HG02610 (cell line): ENCODE data around the gene MYCBP.
"Not testable (repeated sequence)": the region's sequence is repeated elsewhere in the genome, so short reads cannot be mapped to it uniquely, and the experiment has no call there.

ENCODE experiments used
- ATAC-seq: cut with Tn5 transposase; IDR thresholded peaks from one replicate; pipeline ENCODE4 v1.9.1; 2021; ENCODE audit warnings: mild to moderate bottlenecking, moderate library complexity; ENCODE audit not compliant: unreplicated experiment

MYCBP gene, protein sequence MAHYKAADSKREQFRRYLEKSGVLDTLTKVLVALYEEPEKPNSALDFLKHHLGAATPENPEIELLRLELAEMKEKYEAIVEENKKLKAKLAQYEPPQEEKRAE

DNA sequence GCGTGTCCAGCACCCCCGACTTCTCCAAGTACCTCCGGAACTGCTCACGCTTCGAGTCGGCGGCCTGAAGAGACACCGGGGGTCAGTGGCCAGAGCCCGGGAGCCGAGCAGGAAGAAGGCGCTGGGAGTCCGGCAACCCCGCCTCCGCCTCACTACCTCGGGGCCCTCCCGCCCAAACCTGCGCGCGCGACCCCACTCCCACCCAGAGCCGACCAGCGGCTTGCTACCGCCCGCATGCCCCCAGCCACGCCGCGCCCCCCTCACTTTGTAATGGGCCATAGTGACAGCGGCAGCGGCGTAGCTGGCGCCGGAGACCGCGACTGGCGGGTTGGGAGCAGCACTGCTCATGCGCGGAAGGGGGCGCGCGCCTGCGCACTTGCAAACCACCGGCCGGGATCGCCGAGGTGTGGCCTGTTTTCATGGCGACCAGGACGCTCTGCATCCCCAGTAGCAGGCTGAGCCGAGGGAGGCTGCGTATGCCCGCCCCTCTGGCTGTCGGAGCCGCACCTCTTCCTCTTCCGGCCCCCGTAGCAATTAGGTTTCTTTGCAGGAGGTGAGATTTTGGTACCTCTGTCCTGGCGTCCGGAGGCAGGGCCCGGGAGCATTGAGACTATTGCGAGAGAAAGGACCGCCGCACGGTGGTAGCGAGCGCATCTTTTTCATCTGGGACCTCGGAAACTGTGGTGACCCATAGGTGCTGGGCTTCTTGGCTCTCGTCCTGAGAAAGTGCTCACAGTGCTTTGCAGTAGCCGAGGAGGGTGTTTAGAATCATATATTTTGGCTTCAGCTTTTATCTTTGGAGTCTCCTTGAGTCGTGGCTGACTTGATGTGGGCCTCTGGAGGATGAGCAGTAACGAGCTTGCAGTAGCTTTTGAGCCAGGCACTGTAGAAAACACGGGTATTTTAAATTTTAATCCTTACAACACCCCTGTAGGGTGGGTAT lies at the start of gene MYCBP:
Gene MYCBP (minus strand): TSS at position 322 of the 943 bp plus-strand sequence. CDS start 43 bp downstream, at position 279.
- ATAC-seq = peak; percentile 98

DNA sequence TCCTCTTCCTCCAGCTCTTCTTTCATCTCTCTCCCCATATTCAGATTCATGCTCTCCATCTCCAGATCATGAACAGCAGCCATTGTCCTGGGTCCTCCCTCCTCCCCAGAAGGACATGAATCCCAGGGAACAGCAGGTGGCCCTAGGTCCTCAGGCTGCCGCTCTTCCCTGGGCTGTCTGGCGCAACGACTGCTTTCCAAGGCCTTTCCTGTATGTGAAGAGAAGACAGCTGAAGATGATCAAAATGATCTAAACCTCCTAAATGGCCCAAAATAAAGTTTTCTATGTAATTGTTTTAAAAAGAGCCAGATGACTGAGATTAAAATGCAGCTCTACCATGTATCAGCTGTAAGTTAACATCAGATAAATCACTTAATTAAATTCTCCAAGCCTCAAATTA lies 46.0 kb upstream of the MYCBP start:
- ATAC-seq = no peak

DNA sequence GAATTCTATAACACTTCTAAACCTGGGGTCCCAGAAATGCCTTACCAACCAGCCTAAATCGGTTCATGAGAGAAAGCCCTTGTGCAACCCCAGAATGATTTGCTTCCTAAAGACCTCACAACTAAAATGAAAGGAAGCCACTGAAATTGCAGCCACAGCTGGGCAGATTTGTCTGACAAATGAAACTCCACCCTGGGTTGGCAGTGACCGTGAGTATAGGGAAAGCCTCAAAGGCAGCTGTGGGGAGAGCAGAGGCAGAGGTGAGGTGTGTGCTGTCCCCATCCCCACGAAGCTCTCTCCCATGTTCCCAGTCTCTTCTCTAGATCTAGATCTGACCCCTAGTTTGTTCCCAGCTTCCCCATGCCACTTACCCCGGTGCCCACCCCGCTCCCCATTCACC lies 45.4 kb upstream of the MYCBP start:
- ATAC-seq = no peak

DNA sequence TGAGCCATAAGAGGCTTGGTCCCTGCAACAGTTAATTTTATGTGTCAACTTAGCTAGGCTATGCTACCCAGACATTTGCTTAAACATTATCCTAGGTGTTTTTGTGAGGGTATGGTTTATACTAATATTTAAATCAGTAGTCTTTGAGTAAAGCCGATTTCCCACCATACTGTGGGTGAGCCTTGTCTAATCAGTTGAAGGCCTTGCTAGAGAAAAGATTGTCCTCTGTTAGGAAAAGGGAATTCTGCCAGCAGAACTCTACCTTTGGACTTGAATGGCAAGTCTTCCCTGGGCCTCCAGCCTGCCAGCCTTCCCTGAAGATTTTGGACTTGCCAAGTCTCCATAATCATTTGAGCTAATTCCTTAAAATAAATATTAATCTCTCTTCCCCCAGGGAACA lies 44.6 kb upstream of the MYCBP start:
- no peak for ATAC-seq

DNA sequence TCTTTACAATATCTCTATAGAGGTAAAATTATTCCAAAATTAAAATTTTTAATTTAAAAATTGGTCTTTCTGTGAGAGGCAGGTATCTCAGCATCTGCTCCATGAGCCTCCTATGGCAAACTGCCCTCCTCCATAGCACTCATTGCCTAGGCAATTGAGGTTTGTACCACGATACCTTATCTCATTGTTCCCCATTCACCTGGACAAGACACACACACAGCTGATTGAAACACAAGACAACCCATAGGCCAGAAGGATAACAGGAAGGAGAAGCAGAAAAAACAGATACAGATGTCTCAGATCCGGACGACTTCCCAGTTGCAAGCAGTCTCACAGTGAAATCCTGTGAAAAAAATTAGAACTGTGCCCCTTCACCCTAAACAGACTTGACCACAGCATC lies 44.2 kb upstream of the MYCBP start:
- ATAC-seq = no peak

DNA sequence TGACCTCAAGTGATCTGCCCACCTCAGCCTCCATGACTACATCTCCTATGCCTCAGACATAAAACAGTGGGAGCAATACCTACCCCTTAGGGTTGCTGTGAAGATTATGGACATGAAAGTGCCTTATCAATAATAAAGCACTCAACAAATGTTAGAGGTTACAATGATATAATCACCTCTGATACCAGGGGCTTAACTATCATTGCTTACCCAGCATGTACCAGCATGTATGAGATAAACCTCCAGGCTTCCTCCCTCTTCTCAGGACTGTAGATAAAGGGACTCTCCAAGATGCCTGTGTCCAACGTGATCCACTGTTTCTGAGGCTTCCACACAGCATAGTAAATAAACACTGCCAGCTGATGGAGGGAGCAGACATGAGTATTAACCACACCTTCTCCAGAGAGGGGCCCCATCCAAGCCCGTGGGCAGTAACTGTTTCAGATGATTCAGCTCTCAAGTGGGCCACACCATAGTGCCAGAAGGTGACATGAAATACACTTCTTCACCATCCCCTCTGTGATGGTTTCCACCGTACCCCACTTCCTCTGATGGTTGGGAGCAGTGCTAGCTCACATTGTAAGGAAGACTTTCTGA lies 42.3 kb upstream of the MYCBP start:
- no peak for ATAC-seq

DNA sequence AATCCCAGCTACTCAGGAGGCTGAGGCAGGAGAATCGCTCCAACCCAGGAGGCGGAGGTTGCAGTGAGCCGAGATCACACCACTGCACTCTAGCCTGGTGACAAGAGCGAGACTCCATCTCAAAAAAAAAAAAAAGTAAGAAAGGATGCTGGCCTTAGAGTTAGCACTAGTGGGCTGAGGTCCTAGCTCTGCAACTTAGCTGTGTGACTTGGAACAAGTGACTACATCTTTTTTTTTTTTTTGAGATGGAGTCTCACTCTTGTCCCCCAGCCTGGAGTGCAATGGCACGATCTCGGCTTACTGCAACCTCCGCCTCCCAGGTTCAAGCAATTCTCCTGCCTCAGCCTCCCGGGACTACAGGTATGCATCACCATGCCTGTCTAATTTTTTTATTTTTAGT lies 41.8 kb upstream of the MYCBP start:
- not testable (repeated sequence) for ATAC-seq

DNA sequence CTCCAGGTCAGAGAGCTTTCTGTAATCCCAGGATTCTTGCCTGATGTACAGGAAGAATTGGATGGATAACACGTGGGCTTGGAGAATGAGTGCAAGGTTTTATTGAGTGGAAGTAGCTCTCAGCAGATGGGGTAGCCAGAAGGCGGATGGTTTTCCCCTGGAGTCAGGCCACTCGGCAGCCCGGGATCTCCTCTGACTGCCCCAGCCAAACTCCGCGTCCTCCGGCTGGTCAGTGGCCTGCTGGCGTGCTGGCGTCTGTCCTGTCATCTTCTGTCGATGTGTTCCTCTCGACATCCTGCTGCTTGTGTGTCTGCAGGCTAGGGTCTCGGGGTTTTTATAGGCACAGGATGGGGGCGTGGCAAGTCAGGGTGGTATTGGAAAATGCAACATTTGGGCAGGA lies 35.7 kb upstream of the MYCBP start:
- no peak for ATAC-seq

DNA sequence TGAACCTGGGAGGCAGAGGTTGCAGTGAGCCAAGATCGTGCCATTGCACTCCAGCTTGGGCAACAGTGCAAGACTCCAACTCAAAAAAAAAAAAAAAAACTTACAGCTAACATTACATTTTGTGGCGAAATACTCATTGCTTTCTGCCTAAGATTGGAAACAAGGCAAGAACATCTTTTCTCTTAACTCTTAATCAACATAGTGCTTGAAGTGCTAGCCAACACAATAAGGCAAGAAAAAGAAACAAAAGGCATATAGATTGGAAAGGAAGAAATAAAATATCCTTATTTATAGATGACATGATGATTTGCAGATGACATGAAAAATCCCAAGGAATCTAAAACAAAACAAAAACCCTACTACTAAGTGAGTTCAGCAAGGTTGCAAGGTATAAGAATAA lies 32.8 kb upstream of the MYCBP start:
- no peak for ATAC-seq

DNA sequence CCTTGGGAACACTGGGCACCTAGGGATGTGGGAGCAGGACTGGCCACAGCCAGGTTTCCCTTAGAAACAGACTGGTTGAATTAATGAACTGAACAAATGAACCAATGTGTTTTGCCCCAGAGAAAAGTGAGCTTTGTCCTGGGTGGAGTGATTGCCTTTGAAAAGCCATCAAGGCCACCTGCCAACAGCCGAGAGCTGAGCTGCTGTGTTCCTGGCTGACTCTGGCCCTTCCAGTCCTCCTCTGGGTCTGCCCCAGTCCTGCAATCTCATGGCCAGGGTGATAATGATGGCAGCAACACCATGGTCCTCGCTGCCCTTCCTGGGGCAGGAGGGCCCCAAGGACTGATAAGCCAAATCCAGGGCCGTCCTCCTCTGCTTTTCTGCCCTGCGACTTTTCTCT lies 26.4 kb upstream of the MYCBP start:
- no peak for ATAC-seq

DNA sequence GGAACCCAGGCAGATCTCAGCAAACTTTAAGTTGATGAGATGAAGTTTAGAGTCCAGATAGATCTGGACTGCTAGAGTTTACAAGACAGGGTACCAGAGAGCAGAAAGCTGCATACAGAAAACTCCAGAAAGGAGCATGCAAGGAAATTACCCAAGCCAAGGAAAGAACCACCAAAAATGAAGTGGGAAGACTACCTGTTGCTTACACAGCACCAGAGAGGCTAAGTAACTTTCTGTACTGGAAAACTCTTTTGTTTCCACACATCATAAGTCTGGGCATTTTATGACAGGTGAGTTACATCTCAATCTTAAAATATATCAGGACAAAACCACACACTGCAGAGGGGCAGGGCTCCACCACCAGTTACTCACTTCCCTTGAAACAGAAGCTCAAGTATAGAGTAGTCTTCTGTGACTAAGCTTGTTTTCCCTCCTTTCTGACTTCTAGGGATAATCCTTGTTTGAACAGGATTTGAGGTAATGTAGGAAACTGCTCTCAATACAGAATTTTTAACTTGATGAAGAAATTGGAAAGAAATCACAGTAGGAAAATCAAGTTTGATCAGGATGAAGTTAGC lies 25.6 kb upstream of the MYCBP start:
- ATAC-seq = no peak

DNA sequence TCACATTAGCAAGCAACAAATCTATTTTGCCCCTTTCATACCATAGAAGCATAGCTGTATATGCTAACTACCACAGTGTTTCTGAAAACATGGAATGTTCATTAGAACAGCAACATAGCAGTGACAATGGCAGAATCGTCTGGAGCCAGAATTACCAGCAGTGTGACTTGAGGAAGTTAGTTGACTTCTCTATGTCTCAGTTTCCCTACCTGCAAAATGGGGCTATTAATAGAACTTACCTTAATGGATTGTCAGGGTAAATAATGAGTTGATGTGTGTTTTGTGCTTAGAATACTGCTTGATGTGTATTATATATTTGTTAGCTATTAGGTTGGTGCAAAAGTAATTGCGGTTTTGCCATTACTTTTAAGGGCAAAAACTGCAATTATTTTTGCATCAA lies 23.0 kb upstream of the MYCBP start:
- no peak for ATAC-seq

DNA sequence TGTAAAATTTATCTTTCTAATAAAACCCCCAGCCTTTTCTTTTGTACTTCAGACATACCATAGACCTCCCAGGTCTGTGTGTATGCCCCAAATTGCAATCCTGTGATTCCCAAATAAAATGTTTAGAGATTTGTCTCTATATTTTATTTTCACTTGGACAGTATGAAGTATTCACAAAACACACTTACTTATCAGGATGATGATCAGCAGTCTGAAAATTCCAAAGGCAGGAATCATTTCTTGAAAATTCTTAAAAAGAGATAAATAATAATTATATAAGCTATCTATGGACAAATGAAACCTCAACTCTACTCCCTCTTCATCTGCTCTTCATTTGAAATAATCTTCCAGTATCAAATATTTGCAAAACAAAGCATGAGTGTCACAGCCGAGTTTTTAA lies 19.8 kb upstream of the MYCBP start:
- ATAC-seq = no peak

DNA sequence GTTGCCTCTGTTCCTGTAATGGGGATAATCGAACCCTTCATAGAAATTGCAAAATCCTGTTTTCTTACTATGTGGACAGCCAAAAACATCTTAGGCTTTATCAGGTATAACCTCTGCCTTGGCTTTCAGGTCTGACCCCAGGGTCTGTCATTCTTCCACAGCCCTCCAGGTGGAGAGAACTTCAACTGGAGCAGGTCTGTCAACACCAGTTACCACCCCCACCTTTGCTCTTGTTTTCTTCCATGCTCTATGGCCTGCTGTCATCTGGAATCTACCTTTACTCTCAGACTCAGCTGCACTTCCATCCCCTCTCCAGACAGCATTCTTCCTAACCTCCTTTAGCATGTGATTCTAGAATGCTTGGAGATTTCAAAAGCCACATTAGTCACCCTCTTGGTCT lies 18.6 kb upstream of the MYCBP start:
- no peak for ATAC-seq

DNA sequence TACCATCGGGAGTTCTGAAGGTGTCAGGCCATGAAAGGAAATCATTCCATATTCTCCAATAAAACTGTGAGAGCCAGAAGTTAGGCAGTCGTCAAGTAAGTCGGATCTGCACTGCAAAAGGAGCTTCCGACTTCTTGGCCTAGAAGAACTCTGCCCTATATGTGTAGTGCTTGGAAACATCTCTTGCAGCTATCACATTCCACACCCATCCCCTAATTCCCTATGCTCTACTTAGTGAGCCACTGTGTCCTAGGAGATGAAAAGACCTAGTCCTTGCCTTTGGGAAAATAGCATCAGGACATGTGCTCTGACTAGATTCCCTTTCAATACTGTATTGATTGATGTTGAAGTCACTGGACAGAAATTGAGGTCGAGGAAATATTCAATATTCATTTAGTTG lies 16.4 kb upstream of the MYCBP start:
- no peak for ATAC-seq

DNA sequence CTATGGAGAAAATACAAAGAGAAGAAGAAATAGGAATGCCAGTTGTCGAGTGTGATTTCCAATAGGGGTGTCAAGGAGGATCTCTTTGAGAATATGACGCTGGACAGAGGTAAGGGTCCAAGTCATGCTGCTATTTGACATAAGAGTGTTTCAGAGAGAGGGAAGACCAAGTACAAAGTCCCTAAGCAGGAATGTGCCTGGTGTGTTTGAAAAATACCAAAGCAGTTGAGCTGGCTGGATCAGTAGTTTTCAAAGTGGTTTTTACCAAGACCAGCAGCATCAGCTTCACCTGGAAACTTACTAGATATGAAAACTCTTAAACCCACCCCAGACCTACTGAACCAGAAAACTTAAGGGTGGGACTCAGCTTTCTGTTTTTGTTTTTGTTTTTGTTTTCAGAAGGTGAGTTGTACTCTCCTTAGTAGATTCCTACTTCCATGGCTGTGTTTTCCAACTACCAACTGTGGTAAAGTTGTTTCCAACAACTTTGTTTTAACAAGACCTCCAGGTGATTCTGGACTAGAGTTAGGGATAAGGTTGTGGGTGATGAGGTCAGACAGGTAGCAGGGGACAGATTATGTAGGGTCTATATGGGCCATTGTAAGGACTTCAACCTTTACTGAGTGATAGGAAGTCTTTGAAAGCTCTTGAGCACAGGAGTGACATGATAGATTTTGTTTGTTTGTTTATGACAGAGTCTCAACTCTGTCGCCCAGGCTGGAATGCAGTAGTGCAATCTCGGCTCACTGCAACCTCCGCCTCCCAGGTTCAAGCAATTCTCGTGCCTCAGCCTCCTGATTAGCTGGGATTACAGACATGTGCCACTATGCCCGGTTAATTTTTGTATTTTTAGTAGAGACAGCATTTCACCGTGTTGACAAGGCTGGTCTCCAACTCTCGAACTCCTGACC lies 15.5 kb upstream of the MYCBP start:
- no peak for ATAC-seq

DNA sequence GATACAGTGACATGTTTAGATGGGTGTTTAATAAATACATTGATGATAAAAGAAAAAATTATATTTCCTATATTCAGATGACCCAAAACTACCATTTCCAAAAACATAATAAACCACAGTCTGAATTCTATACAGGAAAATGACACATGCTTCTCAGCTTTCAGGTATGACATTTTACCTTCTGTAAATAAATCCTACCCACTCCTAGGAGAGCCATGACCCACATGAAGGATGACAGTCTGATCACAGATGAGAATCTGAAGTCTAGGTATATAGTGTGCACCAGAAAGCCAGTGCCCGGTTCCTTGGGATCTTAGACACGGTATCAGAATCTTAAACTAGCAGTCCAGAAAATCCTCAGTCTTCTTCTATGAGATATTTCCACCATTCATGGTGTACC lies 11.9 kb upstream of the MYCBP start:
- no peak for ATAC-seq

DNA sequence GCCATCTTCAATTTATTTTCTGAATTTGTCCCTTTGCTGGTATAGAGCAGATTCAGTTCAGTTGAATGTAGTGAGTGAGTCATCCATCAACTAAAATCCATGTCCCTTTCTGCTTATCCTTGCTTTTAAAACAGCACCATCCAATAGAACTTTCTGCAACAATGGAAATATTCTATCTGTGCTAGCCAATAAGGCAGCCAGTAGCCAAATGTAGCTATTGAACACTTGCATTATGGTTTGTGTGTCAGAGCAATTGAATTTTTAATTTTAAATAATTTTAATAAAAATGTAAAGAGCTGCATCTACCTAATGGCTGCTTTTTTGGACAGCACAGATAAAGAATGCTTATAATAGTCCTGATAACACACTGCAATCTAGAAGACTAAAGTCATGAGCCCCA lies 8.3 kb upstream of the MYCBP start, which contains the start of gene GJA9:
Gene GJA9 (minus strand): TSS at position 101 of the 400 bp plus-strand sequence. CDS start 5,489 bp downstream, outside the sequence.
- no peak for ATAC-seq

DNA sequence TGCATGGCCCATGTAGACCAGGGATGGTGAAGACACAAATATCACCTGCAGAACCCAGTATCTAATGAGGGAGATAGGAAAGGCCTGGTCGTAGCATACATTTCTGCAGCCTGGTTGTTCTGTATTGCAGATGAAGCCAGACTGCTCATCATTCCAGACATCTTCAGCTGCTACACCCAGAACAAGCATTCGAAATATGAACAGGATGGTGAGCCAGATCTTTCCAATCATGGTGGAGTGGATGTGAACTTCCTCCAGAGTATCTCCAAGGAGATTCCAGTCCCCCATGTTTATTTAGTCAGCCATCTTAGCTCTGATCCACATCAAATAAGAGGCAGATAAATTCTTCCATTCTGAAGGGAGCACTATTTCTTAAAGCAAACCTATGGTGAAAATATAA lies 2.7 kb upstream of the MYCBP start:
- no peak for ATAC-seq

DNA sequence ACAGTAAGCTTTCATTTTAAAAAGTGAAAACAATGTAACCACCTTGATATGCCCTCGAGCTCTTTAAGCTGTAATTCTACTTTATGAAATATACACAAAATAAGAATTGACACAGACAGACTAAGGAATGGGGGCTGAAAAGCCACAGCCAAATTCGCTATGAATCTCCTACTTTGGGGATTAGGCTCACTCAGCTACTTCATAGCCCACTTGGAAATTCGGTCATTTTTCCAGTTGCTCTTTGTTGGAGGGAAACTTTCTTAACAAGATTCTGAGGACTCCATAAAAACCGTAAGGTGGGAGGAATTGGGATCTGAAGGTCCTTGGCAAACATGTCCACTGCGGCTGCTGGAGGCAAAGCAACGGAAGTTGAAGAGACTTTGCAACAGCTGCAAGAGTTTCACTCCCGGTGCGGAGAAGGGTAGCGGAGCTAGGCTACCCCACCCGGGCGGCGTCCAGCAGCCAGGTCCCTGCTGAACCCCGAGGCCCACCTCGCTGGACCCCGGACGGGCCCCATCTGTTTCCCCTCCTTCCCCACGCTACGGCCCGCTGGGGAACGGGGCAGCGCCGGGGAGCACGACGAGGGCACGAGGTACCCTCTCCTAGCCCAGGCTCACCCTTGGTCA lies 634 bp downstream of the MYCBP start:
- ATAC-seq = peak; percentile 7
